IMR-90 (cell line): ENCODE results near the gene LRRC37B. TPM values are rescaled to one million over a fixed set of nuclear protein-coding genes. Genes with fewer than 3 reads are reported as not detected.
A peak's percentile ranks its signal among the peaks of the same experiment; 100 is the strongest.
"Not testable (repeated sequence)": the region's sequence is repeated elsewhere in the genome, so short reads cannot be mapped to it uniquely, and the experiment has no call there.

ENCODE experiments used
- ATAC-seq: fragments of 200-7000 bp; cut with Tn5 transposase; 2 replicates; pipeline ENCODE4 v1.9.1; 2020; ENCODE audit warnings: low read depth, mild to moderate bottlenecking, moderate library complexity
- BruUV-seq: library from RNA; stranded (reverse); fragments of 400-500 nt; replicated peaks from 2 replicates; lab custom pipeline; 2021; lab: Mats Ljungman, UMichigan
- CTCF ChIA-PET: fragments of 300-600 bp; formaldehyde crosslinking; extraction: SDS; loops from one replicate; lab custom pipeline; 2021; ENCODE audit warnings: antibody characterized with exemption; lab: Yijun Ruan, JAX
- POLR2A ChIA-PET: fragments of 300-600 bp; sonication (Branson Sonifier 250); formaldehyde crosslinking; loops from one replicate; lab custom pipeline; 2022; ENCODE audit warnings: antibody characterized with exemption; ENCODE audit not compliant: unreplicated experiment; lab: Charles Lee
- DNase-seq: peaks from one replicate; pipeline ENCODE4 v3.0.0; 2013
- H2AFZ ChIP-seq: replicated peaks from 2 replicates; pipeline ENCODE3; 2013; ENCODE audit warnings: low read length, mild to moderate bottlenecking; ENCODE audit not compliant: poor library complexity
- H2AK5ac ChIP-seq: 2 replicates; pipeline ENCODE4 v1.6.1; 2013; ENCODE audit warnings: low read depth, low read length, inconsistent platforms
- H2AK9ac ChIP-seq: replicated peaks from 2 replicates; pipeline ENCODE3; 2013; ENCODE audit warnings: mild to moderate bottlenecking, low read depth, low read length, moderate library complexity; ENCODE audit not compliant: poor library complexity
- H2BK120ac ChIP-seq: 2 replicates; pipeline ENCODE4 v1.6.1; 2013; ENCODE audit warnings: low read depth, low read length, inconsistent platforms
- H2BK15ac ChIP-seq: 3 replicates; pipeline ENCODE4 v1.6.1; 2013; ENCODE audit warnings: low read depth, low read length, inconsistent platforms
- H2BK20ac ChIP-seq: 2 replicates; pipeline ENCODE4 v1.6.1; 2013; ENCODE audit warnings: low read depth, mild to moderate bottlenecking, inconsistent platforms, low read length, moderate library complexity
- H2BK5ac ChIP-seq: 2 replicates; pipeline ENCODE4 v1.6.1; 2013; ENCODE audit warnings: mild to moderate bottlenecking, low read depth, low read length, inconsistent platforms; ENCODE audit not compliant: poor library complexity, severe bottlenecking
- H3K14ac ChIP-seq: replicated peaks from 2 replicates; pipeline ENCODE4 v1.6.1; 2013; ENCODE audit warnings: low read depth, low read length, inconsistent platforms
- H3K18ac ChIP-seq: 2 replicates; pipeline ENCODE4 v1.6.1; 2013; ENCODE audit warnings: low read depth, low read length, control low read depth
- H3K23ac ChIP-seq: 2 replicates; pipeline ENCODE4 v1.6.1; 2013; ENCODE audit warnings: low read depth, low read length, inconsistent platforms
- H3K27ac ChIP-seq: 2 replicates; pipeline ENCODE4 v1.5.1; 2013; ENCODE audit warnings: mild to moderate bottlenecking, control low read depth, low read length; ENCODE audit not compliant: insufficient read depth
- H3K27me3 ChIP-seq: 2 replicates; pipeline ENCODE4 v1.6.1; 2013; ENCODE audit warnings: low read length; ENCODE audit not compliant: control insufficient read depth, insufficient read depth
- H3K36me3 ChIP-seq: 2 replicates; pipeline ENCODE4 v1.6.1; 2013; ENCODE audit warnings: low read length, mixed read lengths; ENCODE audit not compliant: control insufficient read depth, insufficient read depth
- H3K4ac ChIP-seq: 2 replicates; pipeline ENCODE4 v1.6.1; 2013; ENCODE audit warnings: low read depth, low read length, inconsistent platforms
- H3K4me1 ChIP-seq: 2 replicates; pipeline ENCODE4 v1.6.1; 2013; ENCODE audit warnings: low read length, mixed read lengths; ENCODE audit not compliant: control insufficient read depth, insufficient read depth
- H3K4me2 ChIP-seq: 2 replicates; pipeline ENCODE4 v1.6.1; 2013; ENCODE audit warnings: low read depth, mild to moderate bottlenecking, control low read depth, low read length, moderate library complexity
- H3K4me3 ChIP-seq: 2 replicates; pipeline ENCODE4 v1.5.1; 2013; ENCODE audit warnings: low read depth, mild to moderate bottlenecking, control low read depth, low read length, moderate library complexity; ENCODE audit not compliant: insufficient read depth
- H3K56ac ChIP-seq: 2 replicates; pipeline ENCODE4 v1.6.1; 2013; ENCODE audit warnings: low read length, inconsistent platforms; ENCODE audit not compliant: insufficient read depth; ENCODE audit errors: extremely low read depth
- H3K79me1 ChIP-seq, 2 experiments: 2 replicates each; pipeline ENCODE4 v1.6.1; 2013; ENCODE audit warnings: low read length in 2 of 2, inconsistent platforms in 1 of 2, low read depth in 1 of 2
- H3K9ac ChIP-seq: 2 replicates; pipeline ENCODE4 v1.6.1; 2013; ENCODE audit warnings: low read depth, low read length, control low read depth
- H3K9me1 ChIP-seq: 2 replicates; pipeline ENCODE4 v1.6.1; 2013; ENCODE audit warnings: low read length, inconsistent platforms; ENCODE audit not compliant: insufficient read depth
- H3K9me3 ChIP-seq: 2 replicates; pipeline ENCODE4 v1.6.1; 2013; ENCODE audit warnings: low read length; ENCODE audit not compliant: control insufficient read depth, insufficient read depth
- H4K20me1 ChIP-seq: 2 replicates; pipeline ENCODE4 v1.6.1; 2013; ENCODE audit warnings: low read length, inconsistent platforms; ENCODE audit not compliant: insufficient read depth
- H4K5ac ChIP-seq: 2 replicates; pipeline ENCODE4 v1.6.1; 2013; ENCODE audit warnings: mild to moderate bottlenecking, low read depth, low read length, control low read depth
- H4K8ac ChIP-seq, 2 experiments: 2 replicates each; pipeline ENCODE4 v1.6.1; 2013; ENCODE audit warnings: low read depth in 2 of 2, low read length in 2 of 2, control low read depth in 1 of 2, inconsistent platforms in 1 of 2
- H4K91ac ChIP-seq: 2 replicates; pipeline ENCODE4 v1.6.1; 2013; ENCODE audit warnings: low read depth, low read length, inconsistent platforms; ENCODE audit not compliant: insufficient read depth
- WGBS, 2 experiments: methylation state at CpG; one replicate each; pipeline versions ENCODE4 v1.1.5 to v1.1.7; 2013; ENCODE audit warnings: missing lambda C conversion rate in 2 of 2; ENCODE audit not compliant: insufficient read length in 1 of 2; ENCODE audit errors: extremely low coverage in 2 of 2; 5-methylcytosine and 5-hydroxymethylcytosine counted together
- dilution Hi-C: fragments of 300-500 bp; cut with HindIII; formaldehyde crosslinking; loops from one replicate; pipeline ENCODE4 v1.14.3; 2018; ENCODE audit warnings: low sequenced_read_pairs; ENCODE audit not compliant: unreplicated experiment
- in situ Hi-C: fragments of 300-500 bp; cut with MboI; formaldehyde crosslinking; loops from 3 replicates; pipeline ENCODE4 v1.14.3; 2019; ENCODE audit warnings: low sequenced_read_pairs, inconsistent platforms, mixed read lengths
- intact Hi-C: fragments of 100-400 bp; cut with micrococcal nuclease; formaldehyde crosslinking; loops from 2 replicates; pipeline ENCODE4 v1.10.0; 2022
- polyA plus RNA-seq, 3 experiments: library from polyadenylated mRNA; depleted of rRNA; stranded (reverse); fragments of >200 nt; gene quantifications; 2 replicates each; pipeline ENCODE4 v1.2.3, GENCODE V29; 2012; ENCODE audit warnings: low replicate concordance in 1 of 3
- total RNA-seq: library from RNA; depleted of rRNA; stranded (reverse); fragments of >200 nt; gene quantifications from 2 replicates; pipeline ENCODE4 v1.2.3, GENCODE V29; 2012

Gene LRRC37B
- total and polyA plus RNA-seq, 2 of the 4 experiments (the other 2 are of a cell fraction), result 4.3 to 7.2 TPM

DNA sequence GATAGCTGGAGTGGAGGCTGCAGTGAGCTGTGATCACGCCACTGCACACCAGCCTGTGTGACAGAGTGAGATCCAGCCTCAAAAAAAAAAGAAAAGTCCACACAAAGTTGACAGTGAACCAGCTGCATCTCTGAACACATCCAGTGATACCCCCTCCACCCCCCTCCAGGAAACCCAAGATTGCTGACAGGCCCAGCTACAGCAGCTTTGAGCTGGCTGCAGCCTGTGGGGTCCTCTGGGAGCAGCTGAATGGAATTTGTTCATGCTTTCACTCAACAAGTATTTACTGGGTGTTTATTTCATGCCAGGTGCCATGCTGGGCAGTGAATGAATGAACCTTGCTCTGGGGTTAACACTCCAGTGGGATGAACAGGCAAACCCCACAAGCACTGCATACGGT lies 56.9 kb downstream of the LRRC37B start:
- H3K18ac ChIP-seq, H3K9ac ChIP-seq, H3K4me1 ChIP-seq, H2BK120ac ChIP-seq, H4K91ac ChIP-seq, DNase-seq, H3K9me1 ChIP-seq, intact Hi-C loops, H3K79me1 ChIP-seq, BruUV-seq, in situ Hi-C loops, H2BK15ac ChIP-seq, H4K5ac ChIP-seq, H3K27ac ChIP-seq, H3K56ac ChIP-seq, POLR2A ChIA-PET, H2BK5ac ChIP-seq, CTCF ChIA-PET, H2AK9ac ChIP-seq, dilution Hi-C loops, H3K4ac ChIP-seq, H3K14ac ChIP-seq, H2AK5ac ChIP-seq, H3K4me3 ChIP-seq, H3K9me3 ChIP-seq, H3K27me3 ChIP-seq, H2AFZ ChIP-seq, H2BK20ac ChIP-seq, H4K20me1 ChIP-seq, H4K8ac ChIP-seq, H3K4me2 ChIP-seq, H3K23ac ChIP-seq, H3K36me3 ChIP-seq: not testable (repeated sequence)
- WGBS, 2 experiments, result no CpG with 5 or more reads among the region's 2 CpGs
- ATAC-seq, result peak; percentile 23; the same call in 1 of the 2 replicates

DNA sequence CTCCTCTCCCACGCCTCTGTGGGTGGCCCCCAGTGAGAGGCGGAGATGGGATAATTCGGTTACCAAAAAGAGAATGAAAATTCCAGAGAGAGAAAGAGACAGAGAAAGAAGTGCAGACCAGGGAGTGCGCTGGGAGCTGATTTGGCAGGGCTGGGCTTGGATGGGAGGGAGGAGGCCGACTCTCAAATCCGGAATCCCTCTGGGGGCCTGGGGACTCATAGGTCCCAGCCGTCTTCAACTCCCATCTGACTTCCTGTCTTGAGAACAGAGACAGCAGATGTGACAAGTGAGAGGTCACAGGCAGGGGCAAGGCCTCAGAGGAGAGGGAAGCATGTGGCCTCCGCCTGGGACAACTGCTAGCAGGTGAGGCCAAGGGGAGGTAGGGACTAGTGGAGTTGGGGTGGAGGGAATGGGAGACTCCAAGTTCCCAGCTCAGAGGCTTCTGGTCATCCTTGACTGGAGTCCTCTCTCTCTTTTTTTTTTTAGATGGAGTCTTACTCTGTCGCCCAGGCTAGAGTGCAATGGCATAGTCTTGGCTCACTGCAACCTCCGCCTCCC lies 59.0 kb downstream of the LRRC37B start:
- H2AFZ ChIP-seq, H2BK20ac ChIP-seq, in situ Hi-C loops, H3K14ac ChIP-seq, H3K79me1 ChIP-seq, H3K4me3 ChIP-seq, H4K20me1 ChIP-seq, BruUV-seq, dilution Hi-C loops, H2BK5ac ChIP-seq, H3K36me3 ChIP-seq, H3K27ac ChIP-seq, intact Hi-C loops, ATAC-seq, H3K4me1 ChIP-seq, H3K23ac ChIP-seq, H2AK9ac ChIP-seq, H2BK15ac ChIP-seq, H3K9me3 ChIP-seq, H3K4me2 ChIP-seq, H2BK120ac ChIP-seq, H4K91ac ChIP-seq, H3K4ac ChIP-seq, H3K56ac ChIP-seq, H3K9me1 ChIP-seq, H2AK5ac ChIP-seq, H4K8ac ChIP-seq, H3K27me3 ChIP-seq, DNase-seq, H3K9ac ChIP-seq, H4K5ac ChIP-seq, H3K18ac ChIP-seq, POLR2A ChIA-PET: not testable (repeated sequence)
- CTCF ChIA-PET, result interaction anchor here (0.6 kb wide), 3 partner anchors 9 to 76 kb away, joined by 3 to 5 read pairs (median 3); no protein-coding TSS in a partner anchor
- 94% methylated on average over 2 of the region's 10 CpGs; no CpG with 5 or more reads in 1 of the 2 experiments for WGBS, 2 experiments
